Spleen (tissue), 11 donors: ENCODE data around the gene ABCB8. TPM values are rescaled to one million over a fixed set of nuclear protein-coding genes. Genes with fewer than 3 reads are reported as not detected.

Experiments
- DNase-seq: peaks from one replicate; pipeline ENCODE4 v3.0.0-alpha.2; 2020
- H3K27ac ChIP-seq, 8 donors: fragments of 200-600 bp; sonication (generic) in 7 of 8; 1 replicate in 4 of 8; 2 replicates in 4 of 8; pipeline versions ENCODE4 v1.5.0 to v1.8.0; 2016 to 2021; ENCODE audit warnings: inconsistent platforms in 4 of 8, mild to moderate bottlenecking in 4 of 8, moderate library complexity in 1 of 8
- H3K27me3 ChIP-seq, 7 donors: fragments of 200-600 bp; sonication (generic) in 6 of 7; replicated peaks in 1 of 7; 1 replicate in 4 of 7; 2 replicates in 3 of 7; pipeline versions ENCODE4 v1.5.0 to v1.8.0; 2016 to 2021; ENCODE audit warnings: inconsistent platforms in 3 of 7, mild to moderate bottlenecking in 1 of 7
- H3K36me3 ChIP-seq, 6 donors: fragments of 200-600 bp; sonication (generic) in 5 of 6; 1 replicate in 4 of 6; 2 replicates in 2 of 6; pipeline versions ENCODE4 v1.5.0 to v1.8.0; 2016 to 2021; ENCODE audit warnings: inconsistent platforms in 2 of 6
- H3K4me1 ChIP-seq, 6 donors: fragments of 200-600 bp; sonication (generic) in 5 of 6; 1 replicate in 3 of 6; 2 replicates in 3 of 6; pipeline versions ENCODE4 v1.5.0 to v1.8.0; 2016 to 2021; ENCODE audit warnings: inconsistent platforms in 3 of 6
- H3K4me3 ChIP-seq, 8 donors: fragments of 200-600 bp; sonication (generic) in 7 of 8; 1 replicate in 4 of 8; 2 replicates in 4 of 8; pipeline versions ENCODE4 v1.5.0 to v1.8.0; 2016 to 2021; ENCODE audit warnings: inconsistent platforms in 4 of 8, mild to moderate bottlenecking in 4 of 8, moderate library complexity in 2 of 8
- H3K9me3 ChIP-seq, 8 donors: fragments of 200-600 bp; sonication (generic) in 7 of 8; 1 replicate in 4 of 8; 2 replicates in 4 of 8; pipeline versions ENCODE4 v1.5.0 to v1.8.0; 2016 to 2021; ENCODE audit warnings: inconsistent platforms in 4 of 8
- POLR2A ChIP-seq, 3 donors: fragments of 450-650 bp; IDR thresholded peaks; one replicate each; pipeline ENCODE4 v1.5.1; 2017; ENCODE audit warnings: antibody characterized with exemption in 3 of 3, mild to moderate bottlenecking in 1 of 3
- POLR2AphosphoS5 ChIP-seq, 3 donors: sonication (generic); formaldehyde crosslinking; IDR thresholded peaks; one replicate each; pipeline ENCODE4 v1.5.1; 2017; ENCODE audit warnings: antibody characterized with exemption in 3 of 3
- WGBS, 5 donors: extraction: QIAGEN DNeasy Blood & Tissue Kit in 3 of 5; methylation state at CpG; one replicate each; pipeline versions ENCODE4 v1.1.5 to v1.1.7; 2013 to 2018; 5-methylcytosine and 5-hydroxymethylcytosine counted together
- intact Hi-C: fragments of 100-400 bp; cut with DNase I; formaldehyde crosslinking; loops from one replicate; pipeline ENCODE4 v1.15.0; 2023; ENCODE audit warnings: low total_unique reads
- polyA plus RNA-seq, 3 donors: library from polyadenylated mRNA; stranded (reverse); fragments of 200-250 nt; gene quantifications; one replicate each; pipeline ENCODE4 v1.2.1, GENCODE V29; 2013
- total RNA-seq, 7 donors: library from RNA; depleted of rRNA in 3 of 7; stranded (reverse); fragments of >200 nt in 3 of 7; fragmentation: NEBNext Ultra II Directional in 4 of 7; extraction: Animal tissue kit (Norgen Biotek cat#: 25700) in 4 of 7; gene quantifications; one replicate each; pipeline versions ENCODE4 v1.1.0 to v1.2.1, GENCODE V29; 2016 to 2021
- TF ChIP-seq, protein P1 (sequence below), 11 experiments: fragments of 200-600 bp in 7 of 11; fragments of 450-650 bp in 4 of 11; sonication (generic) in 4 of 11; IDR thresholded peaks in 8 of 11; conservative IDR thresholded peaks in 3 of 11; 1 replicate in 7 of 11; 2 replicates in 4 of 11; pipeline versions ENCODE4 v1.4.0 to v1.8.0; 2016 to 2021; ENCODE audit warnings: antibody characterized with exemption in 11 of 11, inconsistent platforms in 4 of 11, mild to moderate bottlenecking in 1 of 11
- donor health status: healthy with polysubstance abuse.
- donor health status: DM: no; HTN: no; CAD: no; lungs with moderate emphysema.
- donor health status: DM: no; HTN: no; CAD: no.
- donor health status: Bipolar disorder and iron deficiency.
- donor health status: healthy.
- donor health status: DM: no; HTN: no; CAD: no.
- donor health status: DM: yes; HTN: yes; CAD: no.

Gene ABCB8
- total and polyA plus RNA-seq, 10 donors = 12.9 to 42.6 (median 26.4) TPM

DNA sequence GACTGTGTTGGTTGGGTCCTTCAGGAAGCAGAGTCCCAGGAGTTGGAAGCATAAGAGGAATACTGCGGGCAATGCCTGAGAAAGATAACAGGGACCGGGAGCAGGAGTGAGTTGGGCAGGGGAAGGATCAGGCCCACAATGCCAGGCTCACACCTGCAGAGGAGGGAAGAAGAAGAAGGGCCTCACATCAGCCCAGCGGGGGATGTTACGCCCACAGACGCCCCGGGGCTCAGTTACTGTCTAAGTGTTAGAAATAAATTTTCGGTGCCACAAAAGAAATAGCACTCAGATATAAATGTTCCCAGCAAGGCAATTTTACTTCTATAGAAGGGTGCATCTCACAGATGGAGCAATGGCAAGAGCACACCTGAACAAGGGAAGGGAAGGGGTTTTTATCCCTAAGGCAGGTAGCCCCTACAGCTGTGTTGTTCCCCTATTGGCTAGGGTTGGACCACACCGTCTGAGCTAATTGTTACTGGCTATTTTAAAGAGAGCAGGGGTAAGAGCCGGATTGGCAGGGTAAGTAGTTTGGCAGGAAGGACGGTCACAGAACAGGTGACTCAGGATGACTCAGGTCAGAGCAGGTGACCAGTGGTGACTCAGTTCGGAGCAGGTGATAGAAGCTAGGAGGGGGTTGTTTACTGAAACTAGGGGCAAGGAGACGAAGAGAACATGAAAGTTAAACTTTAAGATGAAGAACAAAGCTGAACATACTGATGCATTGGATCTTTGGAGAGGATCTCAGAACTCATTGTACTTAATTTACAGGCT, 37.6 kb upstream of the ABCB8 start, which contains the start of gene NOS3:
Gene NOS3, plus strand, starts transcription at position 602 of the 771 bp plus-strand sequence. CDS start 2,787 bp downstream, outside the sequence.
- Histone ChIP-seq H3K9me3 (peaks cover 0 to 21% (median 16%) of the 10 kb centered on the region in 8 donors), H3K4me1 (peaks cover 14 to 87% (median 60%) of the 10 kb centered on the region in 6 donors), H3K27me3 (peaks cover 0 to 45% (median 0%) of the 10 kb centered on the region in 7 donors), H3K36me3 (peaks cover 0 to 4% (median 0%) of the 10 kb centered on the region in 6 donors), H3K27ac (peak within 1 kb of the TSS; percentile 49 to 89 (median 83)), H3K4me3 (no peak within 1 kb of the TSS)
- 82 to 88% (median 84%) methylated on average over 12 of the region's 12 CpGs for WGBS, 5 donors
- intact Hi-C loops = no loop called here
- TF ChIP-seq POLR2AphosphoS5 (IDR thresholded peaks at IDR 0.05) = no peak
- no peak for TF ChIP-seq POLR2A (IDR thresholded peaks at IDR 0.05)
- TF ChIP-seq, protein P1, sequence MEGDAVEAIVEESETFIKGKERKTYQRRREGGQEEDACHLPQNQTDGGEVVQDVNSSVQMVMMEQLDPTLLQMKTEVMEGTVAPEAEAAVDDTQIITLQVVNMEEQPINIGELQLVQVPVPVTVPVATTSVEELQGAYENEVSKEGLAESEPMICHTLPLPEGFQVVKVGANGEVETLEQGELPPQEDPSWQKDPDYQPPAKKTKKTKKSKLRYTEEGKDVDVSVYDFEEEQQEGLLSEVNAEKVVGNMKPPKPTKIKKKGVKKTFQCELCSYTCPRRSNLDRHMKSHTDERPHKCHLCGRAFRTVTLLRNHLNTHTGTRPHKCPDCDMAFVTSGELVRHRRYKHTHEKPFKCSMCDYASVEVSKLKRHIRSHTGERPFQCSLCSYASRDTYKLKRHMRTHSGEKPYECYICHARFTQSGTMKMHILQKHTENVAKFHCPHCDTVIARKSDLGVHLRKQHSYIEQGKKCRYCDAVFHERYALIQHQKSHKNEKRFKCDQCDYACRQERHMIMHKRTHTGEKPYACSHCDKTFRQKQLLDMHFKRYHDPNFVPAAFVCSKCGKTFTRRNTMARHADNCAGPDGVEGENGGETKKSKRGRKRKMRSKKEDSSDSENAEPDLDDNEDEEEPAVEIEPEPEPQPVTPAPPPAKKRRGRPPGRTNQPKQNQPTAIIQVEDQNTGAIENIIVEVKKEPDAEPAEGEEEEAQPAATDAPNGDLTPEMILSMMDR (IDR thresholded peaks at IDR 0.05 in 8 of 11, conservative IDR thresholded peaks at IDR 0.05 in 3 of 11) = no peak
- DNase-seq = no peak

DNA sequence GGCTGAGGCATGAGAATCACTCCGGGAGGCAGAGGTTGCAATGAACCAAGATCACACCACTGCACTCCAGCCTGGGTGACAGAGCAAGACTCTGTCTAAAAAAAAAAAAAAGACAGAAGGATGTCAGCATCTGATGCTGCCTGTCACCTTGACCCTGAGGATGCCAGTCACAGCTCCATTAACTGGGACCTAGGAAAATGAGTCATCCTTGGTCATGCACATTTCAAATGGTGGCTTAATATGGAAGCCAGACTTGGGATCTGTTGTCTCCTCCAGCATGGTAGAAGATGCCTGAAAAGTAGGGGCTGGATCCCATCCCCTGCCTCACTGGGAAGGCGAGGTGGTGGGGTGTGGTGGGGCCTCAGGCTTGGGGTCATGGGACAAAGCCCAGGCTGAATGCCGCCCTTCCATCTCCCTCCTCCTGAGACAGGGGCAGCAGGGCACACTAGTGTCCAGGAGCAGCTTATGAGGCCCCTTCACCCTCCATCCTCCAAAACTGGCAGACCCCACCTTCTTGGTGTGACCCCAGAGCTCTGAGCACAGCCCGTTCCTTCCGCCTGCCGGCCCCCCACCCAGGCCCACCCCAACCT, 36.1 kb upstream of the ABCB8 start:
- WGBS, 5 donors = 70 to 88% (median 72%) methylated on average over 6 of the region's 6 CpGs
- intact Hi-C loops = no loop called here
- Histone ChIP-seq H3K36me3 (peaks cover 0 to 12% (median 0%) of the 10 kb centered on the region in 6 donors), H3K4me1 (peaks cover 14 to 85% (median 63%) of the 10 kb centered on the region in 6 donors), H3K4me3 (no peak overlapping the region), H3K27me3 (peaks cover 0 to 41% (median 6%) of the 10 kb centered on the region in 7 donors), H3K9me3 (peaks cover 0 to 21% (median 16%) of the 10 kb centered on the region in 8 donors), H3K27ac (peak overlapping the region; percentile 7 to 89 (median 77))
- TF ChIP-seq, protein P1 (IDR thresholded peaks at IDR 0.05 in 8 of 11, conservative IDR thresholded peaks at IDR 0.05 in 3 of 11) = no peak
- TF ChIP-seq POLR2A (IDR thresholded peaks at IDR 0.05) (no peak), POLR2AphosphoS5 (IDR thresholded peaks at IDR 0.05) (no peak)
- DNase-seq = no peak

DNA sequence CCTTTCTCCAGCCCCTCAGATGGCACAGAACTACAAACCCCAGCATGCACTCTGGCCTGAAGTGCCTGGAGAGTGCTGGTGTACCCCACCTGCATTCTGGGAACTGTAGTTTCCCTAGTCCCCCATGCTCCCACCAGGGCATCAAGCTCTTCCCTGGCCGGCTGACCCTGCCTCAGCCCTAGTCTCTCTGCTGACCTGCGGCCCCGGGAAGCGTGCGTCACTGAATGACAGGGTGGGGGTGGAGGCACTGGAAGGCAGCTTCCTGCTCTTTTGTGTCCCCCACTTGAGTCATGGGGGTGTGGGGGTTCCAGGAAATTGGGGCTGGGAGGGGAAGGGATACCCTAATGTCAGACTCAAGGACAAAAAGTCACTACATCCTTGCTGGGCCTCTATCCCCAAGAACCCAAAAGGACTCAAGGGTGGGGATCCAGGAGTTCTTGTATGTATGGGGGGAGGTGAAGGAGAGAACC, 35.4 kb upstream of the ABCB8 start:
- TF ChIP-seq POLR2A (IDR thresholded peaks at IDR 0.05) (no peak), POLR2AphosphoS5 (IDR thresholded peaks at IDR 0.05) (peak in 2 of 3 donors; percentile 52 to 56)
- Histone ChIP-seq H3K4me1 (peaks cover 14 to 89% (median 66%) of the 10 kb centered on the region in 6 donors), H3K4me3 (peak overlapping the region in 6 of 8 donors; percentile 46 to 78 (median 60)), H3K36me3 (peaks cover 0 to 19% (median 0%) of the 10 kb centered on the region in 6 donors), H3K27me3 (peaks cover 0 to 41% (median 6%) of the 10 kb centered on the region in 7 donors), H3K9me3 (peaks cover 0 to 21% (median 16%) of the 10 kb centered on the region in 8 donors), H3K27ac (peak overlapping the region; percentile 7 to 89 (median 77))
- WGBS, 5 donors = 47 to 63% (median 52%) methylated on average over 3 to 5 of the region's 5 CpGs
- DNase-seq = peak; percentile 87
- intact Hi-C loops = no loop called here

DNA sequence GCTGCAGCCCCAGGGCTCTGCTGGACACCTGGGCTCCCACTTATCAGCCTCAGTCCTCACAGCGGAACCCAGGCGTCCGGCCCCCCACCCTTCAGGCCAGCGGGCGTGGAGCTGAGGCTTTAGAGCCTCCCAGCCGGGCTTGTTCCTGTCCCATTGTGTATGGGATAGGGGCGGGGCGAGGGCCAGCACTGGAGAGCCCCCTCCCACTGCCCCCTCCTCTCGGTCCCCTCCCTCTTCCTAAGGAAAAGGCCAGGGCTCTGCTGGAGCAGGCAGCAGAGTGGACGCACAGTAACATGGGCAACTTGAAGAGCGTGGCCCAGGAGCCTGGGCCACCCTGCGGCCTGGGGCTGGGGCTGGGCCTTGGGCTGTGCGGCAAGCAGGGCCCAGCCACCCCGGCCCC, 34.7 kb upstream of the ABCB8 start:
- H3K4me3 ChIP-seq = peak overlapping the region; percentile 46 to 78 (median 59)
- H3K4me1 ChIP-seq = peaks cover 9 to 89% (median 64%) of the 10 kb centered on the region in 6 donors
- 64 to 85% (median 78%) methylated on average over 4 to 14 of the region's 14 CpGs for WGBS, 5 donors
- peaks cover 0 to 43% (median 3%) of the 10 kb centered on the region in 7 donors for H3K27me3 ChIP-seq
- DNase-seq = peak; percentile 87
- H3K36me3 ChIP-seq = peaks cover 0 to 25% (median 1%) of the 10 kb centered on the region in 6 donors
- peak overlapping the region in 6 of 8 donors; percentile 49 to 89 (median 80) for H3K27ac ChIP-seq
- intact Hi-C loops = no loop called here
- peaks cover 0 to 21% (median 16%) of the 10 kb centered on the region in 8 donors for H3K9me3 ChIP-seq
- TF ChIP-seq, protein P1 (IDR thresholded peaks at IDR 0.05 in 8 of 11, conservative IDR thresholded peaks at IDR 0.05 in 3 of 11) = no peak
- TF ChIP-seq POLR2A (IDR thresholded peaks at IDR 0.05) = peak in 1 of 3 donors; percentile 64
- TF ChIP-seq POLR2AphosphoS5 (IDR thresholded peaks at IDR 0.05) = peak; percentile 73 to 84 (median 78)
